ENCODE data around the gene AKT1. TPM values are rescaled to one million over a fixed set of nuclear protein-coding genes. Genes with fewer than 3 reads are reported as not detected.
"Not testable (repeated sequence)": the region's sequence is repeated elsewhere in the genome, so short reads cannot be mapped to it uniquely, and the experiment has no call there.

The AKT1 gene
- total RNA-seq, 2 donors from 2014 or later: 158 to 162 TPM

GRCh38 chr14:104816616-104816884 is 21.0 kb upstream of the AKT1 start:
- Histone ChIP-seq H3K4me3 (peak overlapping the region; percentile 95), H3K4me1 (ENCODE audit: control insufficient read depth in 1 of 2, low read depth in 2 of 2) (peaks cover 7 to 23% of the 10 kb centered on the region in 2 donors), H3K36me3 (peaks cover 3% of the 10 kb centered on the region), H3K27me3 (replicated peaks; ENCODE audit: insufficient read depth) (no peaks in the 10 kb centered on the region), H3K27ac (peak overlapping the region; percentile 92 to 96), H3K9me3 (no peaks in the 10 kb centered on the region)
- TF ChIP-seq CTCF (IDR thresholded peaks at IDR 0.05): no peak
- DNase-seq (ENCODE audit: low spot score) (no peak), ATAC-seq (ENCODE audit: insufficient number of reproducible peaks, low FRiP score, low read depth) (no peak)

DNA sequence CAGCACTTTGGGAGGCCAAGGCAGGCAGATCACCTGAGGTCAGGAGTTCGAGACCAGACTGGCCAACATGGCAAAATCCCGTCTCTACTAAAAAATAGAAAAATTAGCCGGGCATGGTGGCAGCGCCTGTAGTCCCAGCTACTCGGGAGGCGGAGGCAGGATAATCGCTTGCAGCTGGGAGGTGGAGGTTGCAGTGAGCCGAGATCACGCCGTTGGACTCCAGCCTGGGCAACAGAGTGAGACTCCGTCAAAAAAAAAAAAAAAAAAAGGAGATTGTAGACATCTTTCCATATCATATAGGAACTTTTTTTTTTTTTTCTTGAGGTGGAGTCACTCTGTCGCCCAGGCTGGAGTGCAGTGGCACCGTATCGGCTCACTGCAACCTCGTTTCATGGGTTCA is 19.2 kb upstream of the AKT1 start:
- not testable (repeated sequence) for H3K36me3 ChIP-seq; ATAC-seq (ENCODE audit: insufficient number of reproducible peaks, low FRiP score, low read depth); H3K27me3 ChIP-seq (replicated peaks; ENCODE audit: insufficient read depth); H3K9me3 ChIP-seq; DNase-seq (ENCODE audit: low spot score)
- H3K4me1 ChIP-seq (ENCODE audit: control insufficient read depth in 1 of 2, low read depth in 2 of 2): peaks cover 7 to 23% of the 10 kb centered on the region in 2 donors
- peak overlapping the region; percentile 92 to 96 for H3K27ac ChIP-seq
- peak overlapping the region; percentile 95 for H3K4me3 ChIP-seq

- TF ChIP-seq CTCF (IDR thresholded peaks at IDR 0.05): no peak
- H3K9me3 ChIP-seq: no peaks in the 10 kb centered on the region
- peaks cover 7 to 23% of the 10 kb centered on the region in 2 donors for H3K4me1 ChIP-seq (ENCODE audit: control insufficient read depth in 1 of 2, low read depth in 2 of 2)
- ATAC-seq (ENCODE audit: insufficient number of reproducible peaks, low FRiP score, low read depth) (no peak), DNase-seq (ENCODE audit: low spot score) (no peak)
- peaks cover 3% of the 10 kb centered on the region for H3K36me3 ChIP-seq
- no peak overlapping the region for H3K4me3 ChIP-seq
- H3K27ac ChIP-seq: no peak overlapping the region
- no peaks in the 10 kb centered on the region for H3K27me3 ChIP-seq (replicated peaks; ENCODE audit: insufficient read depth)
Observed at GRCh38 chr14:104813286-104813685, 17.7 kb upstream of the AKT1 start.

DNA sequence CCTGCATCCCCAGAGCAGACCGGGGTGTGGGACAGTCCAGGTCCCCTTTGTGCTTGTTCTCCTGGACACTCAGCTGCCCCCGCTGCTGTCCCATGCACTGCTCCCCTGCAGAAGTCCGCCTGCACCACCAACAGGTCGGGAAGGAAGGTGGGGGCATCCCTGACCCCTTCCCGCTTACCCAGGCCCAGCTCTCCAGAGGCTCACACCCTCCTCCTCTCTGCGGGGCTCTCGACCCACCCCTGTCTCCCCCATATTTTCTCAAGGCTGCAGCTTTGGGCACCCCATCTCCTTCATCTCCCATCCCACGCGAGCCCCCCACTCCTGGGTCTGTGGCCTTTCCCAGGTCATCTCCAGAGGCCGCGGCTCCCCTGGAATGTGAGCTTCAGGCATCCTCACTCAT is 14.8 kb upstream of the AKT1 start:
- Histone ChIP-seq H3K27ac (no peak overlapping the region), H3K27me3 (replicated peaks; ENCODE audit: insufficient read depth) (no peaks in the 10 kb centered on the region), H3K4me3 (no peak overlapping the region), H3K36me3 (peaks cover 3% of the 10 kb centered on the region), H3K9me3 (no peaks in the 10 kb centered on the region), H3K4me1 (ENCODE audit: control insufficient read depth in 1 of 2, low read depth in 2 of 2) (peaks cover 0 to 21% of the 10 kb centered on the region in 2 donors)
- TF ChIP-seq CTCF (IDR thresholded peaks at IDR 0.05): no peak
- ATAC-seq (ENCODE audit: insufficient number of reproducible peaks, low FRiP score, low read depth): no peak
- DNase-seq (ENCODE audit: low spot score): no peak

DNA sequence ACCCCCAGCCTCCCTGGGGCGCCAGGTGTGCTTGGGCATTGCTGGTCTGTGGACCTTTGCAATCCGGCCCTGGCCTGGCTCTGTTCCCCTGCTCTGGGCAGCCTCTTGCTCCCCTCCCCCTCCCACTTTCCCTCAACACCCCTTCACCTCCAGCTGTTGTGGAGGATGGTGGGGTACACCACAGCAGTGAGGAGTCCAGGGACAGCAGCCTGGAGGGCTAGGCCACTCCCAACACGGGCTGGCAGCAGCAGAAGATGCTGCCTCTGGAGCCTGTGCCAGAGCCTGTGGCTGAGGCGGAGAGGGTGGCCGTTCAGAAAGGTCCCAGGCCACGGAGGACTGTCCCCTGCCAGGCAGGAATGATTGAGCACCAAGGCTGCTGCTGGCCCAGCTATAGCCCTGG is 12.9 kb upstream of the AKT1 start:
- no peaks in the 10 kb centered on the region for H3K9me3 ChIP-seq
- H3K27ac ChIP-seq: no peak overlapping the region
- no peaks in the 10 kb centered on the region for H3K27me3 ChIP-seq (replicated peaks; ENCODE audit: insufficient read depth)
- DNase-seq (ENCODE audit: low spot score) (no peak), ATAC-seq (ENCODE audit: insufficient number of reproducible peaks, low FRiP score, low read depth) (no peak)
- H3K36me3 ChIP-seq: no peaks in the 10 kb centered on the region
- H3K4me3 ChIP-seq: no peak overlapping the region
- TF ChIP-seq CTCF (IDR thresholded peaks at IDR 0.05): no peak
- H3K4me1 ChIP-seq (ENCODE audit: control insufficient read depth in 1 of 2, low read depth in 2 of 2): peaks cover 0 to 13% of the 10 kb centered on the region in 2 donors

DNA sequence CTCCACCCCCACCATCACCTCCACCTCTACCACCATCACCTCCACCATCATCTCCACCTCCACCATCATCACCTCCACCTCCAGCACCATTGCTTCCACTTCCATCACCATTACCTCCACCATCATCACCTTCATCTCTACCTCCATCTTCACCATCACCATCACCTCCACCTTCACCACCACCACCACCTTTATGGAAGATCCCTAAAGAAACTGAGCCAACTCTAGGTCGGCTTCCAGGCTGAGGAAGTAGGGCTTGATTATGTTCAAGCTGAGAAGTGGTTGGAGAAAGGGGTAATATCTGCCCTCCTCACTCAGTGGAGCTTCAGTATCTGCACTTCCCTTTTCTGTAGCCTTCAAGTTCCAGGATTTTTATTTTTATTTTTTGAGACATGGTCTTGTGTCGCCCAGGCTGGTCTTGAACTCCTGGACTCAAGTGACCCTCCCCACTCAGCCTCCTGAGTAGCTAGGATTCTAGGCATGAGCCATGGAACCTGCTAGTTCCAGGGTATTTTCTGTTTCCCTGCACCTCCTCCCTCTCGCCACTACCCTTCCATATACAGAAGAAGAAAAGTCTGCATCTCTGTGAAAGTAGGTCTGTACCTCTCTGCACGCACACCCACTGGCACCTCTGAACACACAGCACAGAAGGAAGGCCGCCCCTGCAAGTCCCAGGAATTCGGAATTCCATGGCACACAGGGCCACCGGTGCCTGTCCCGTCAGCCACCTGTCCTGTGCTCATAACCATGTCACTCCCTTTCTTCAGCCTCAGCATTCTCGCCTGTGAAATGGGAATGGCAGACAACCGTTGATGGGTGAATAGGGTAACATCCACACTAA is 11.3 kb upstream of the AKT1 start:
- TF ChIP-seq CTCF (IDR thresholded peaks at IDR 0.05): no peak
- Histone ChIP-seq H3K9me3 (no peaks in the 10 kb centered on the region), H3K4me1 (ENCODE audit: control insufficient read depth in 1 of 2, low read depth in 2 of 2) (peaks cover 1 to 21% of the 10 kb centered on the region in 2 donors), H3K27ac (no peak overlapping the region), H3K36me3 (no peaks in the 10 kb centered on the region), H3K4me3 (no peak overlapping the region), H3K27me3 (replicated peaks; ENCODE audit: insufficient read depth) (no peaks in the 10 kb centered on the region)
- DNase-seq (ENCODE audit: low spot score) (no peak), ATAC-seq (ENCODE audit: insufficient number of reproducible peaks, low FRiP score, low read depth) (no peak)
